HepG2 (cell line): ENCODE data around the gene IDUA. TPM values are rescaled to one million over a fixed set of nuclear protein-coding genes. Genes with fewer than 3 reads are reported as not detected.

Source experiments
- ARID2 ChIP-seq: sonication (generic); formaldehyde crosslinking; IDR thresholded peaks from 2 replicates; pipeline ENCODE4 v1.8.1; 2022; ENCODE audit warnings: mild to moderate bottlenecking, missing genetic modification reagents, borderline replicate concordance
- ARID5B ChIP-seq: IDR thresholded peaks from 2 replicates; pipeline ENCODE4 v1.4.0; 2020; ENCODE audit warnings: mild to moderate bottlenecking, missing genetic modification reagents
- BHLHE40 ChIP-seq: IDR thresholded peaks from 2 replicates; pipeline ENCODE4 v1.6.1; 2011; ENCODE audit warnings: low read length, improper control_type of control experiment
- HNRNPH1 ChIP-seq: fragments of 200-400 bp; formaldehyde crosslinking; optimal IDR thresholded peaks from 2 replicates; pipeline ENCODE3; 2017; ENCODE audit warnings: mild to moderate bottlenecking, low read depth, low read length
- MXD4 ChIP-seq: IDR thresholded peaks from 2 replicates; pipeline ENCODE4 v1.6.1; 2016; ENCODE audit warnings: mild to moderate bottlenecking, missing biosample characterization, missing genetic modification reagents
- NFRKB ChIP-seq: fragments of 450-650 bp; IDR thresholded peaks from 2 replicates; pipeline ENCODE4 v1.6.1; 2017
- REL ChIP-seq: sonication (generic); formaldehyde crosslinking; conservative IDR thresholded peaks from 2 replicates; pipeline ENCODE4 v1.8.0; 2022; ENCODE audit warnings: mild to moderate bottlenecking, missing genetic modification reagents, moderate library complexity
- SKI ChIP-seq: fragments of 450-650 bp; IDR thresholded peaks from one replicate; pipeline ENCODE4 v1.6.1; 2018; ENCODE audit warnings: mild to moderate bottlenecking; ENCODE audit not compliant: partially characterized antibody
- TCF7 ChIP-seq: sonication (generic); IDR thresholded peaks from 2 replicates; pipeline ENCODE4 v1.6.1; 2016; ENCODE audit warnings: antibody characterized with exemption, low read depth
- THAP7 ChIP-seq: sonication (generic); formaldehyde crosslinking; IDR thresholded peaks from 2 replicates; pipeline ENCODE4 v1.8.1; 2023; ENCODE audit warnings: mild to moderate bottlenecking, missing genetic modification reagents
- TOPORS ChIP-seq: sonication (generic); formaldehyde crosslinking; IDR thresholded peaks from 2 replicates; pipeline ENCODE4 v1.8.0; 2023; ENCODE audit warnings: mild to moderate bottlenecking, missing genetic modification reagents
- ZFYVE20 ChIP-seq: sonication (generic); formaldehyde crosslinking; IDR thresholded peaks from 2 replicates; pipeline ENCODE4 v1.8.0; 2023; ENCODE audit warnings: low read depth, mild to moderate bottlenecking, moderate library complexity, missing genetic modification reagents, borderline replicate concordance
- ZNF121 ChIP-seq: sonication (generic); formaldehyde crosslinking; IDR thresholded peaks from 2 replicates; pipeline ENCODE4 v1.5.0; 2020; ENCODE audit warnings: mild to moderate bottlenecking, missing genetic modification reagents
- ZNF143 ChIP-seq: sonication (generic); formaldehyde crosslinking; IDR thresholded peaks from 2 replicates; pipeline ENCODE4 v1.4.0; 2020; ENCODE audit warnings: missing genetic modification reagents
- ZNF224 ChIP-seq: sonication (generic); formaldehyde crosslinking; IDR thresholded peaks from 2 replicates; pipeline ENCODE4 v1.5.0; 2020; ENCODE audit warnings: mild to moderate bottlenecking, missing genetic modification reagents
- ZNF317 ChIP-seq: sonication (generic); formaldehyde crosslinking; IDR thresholded peaks from 2 replicates; pipeline ENCODE4 v1.5.0; 2020; ENCODE audit warnings: mild to moderate bottlenecking, missing genetic modification reagents
- ZNF430 ChIP-seq: sonication (generic); formaldehyde crosslinking; IDR thresholded peaks from 2 replicates; pipeline ENCODE4 v1.9.0; 2021; ENCODE audit warnings: mild to moderate bottlenecking, missing genetic modification reagents
- ZNF530 ChIP-seq: sonication (generic); formaldehyde crosslinking; IDR thresholded peaks from 2 replicates; pipeline ENCODE4 v1.5.0; 2020; ENCODE audit warnings: low read depth, mild to moderate bottlenecking, missing genetic modification reagents
- ZNF703 ChIP-seq: sonication (generic); formaldehyde crosslinking; IDR thresholded peaks from 2 replicates; pipeline ENCODE4 v1.5.1; 2020; ENCODE audit warnings: missing genetic modification reagents, mild to moderate bottlenecking, moderate library complexity, borderline replicate concordance
- ZNF792 ChIP-seq: IDR thresholded peaks from 2 replicates; pipeline ENCODE4 v1.6.1; 2016
- ZNF878 ChIP-seq: sonication (generic); formaldehyde crosslinking; IDR thresholded peaks from 2 replicates; pipeline ENCODE4 v1.8.1; 2023; ENCODE audit warnings: mild to moderate bottlenecking, missing genetic modification reagents, moderate library complexity
- ZSCAN30 ChIP-seq: sonication (generic); formaldehyde crosslinking; IDR thresholded peaks from 2 replicates; pipeline ENCODE4 v1.5.0; 2020; ENCODE audit warnings: mild to moderate bottlenecking, missing genetic modification reagents
- polyA plus RNA-seq, 8 experiments: library from polyadenylated mRNA; depleted of rRNA in 3 of 8; stranded (reverse) in 7 of 8; unstranded in 1 of 8; fragments of >200 nt; fragmentation: Illumina TruSeq in 4 of 8; extraction: Trizol in 4 of 8; gene quantifications; 2 replicates each; pipeline versions ENCODE4 v1.2.1 to v1.2.3, GENCODE V29; 2011 to 2016; ENCODE audit warnings: low read depth in 4 of 8, missing spikeins in 1 of 8, mixed read lengths in 1 of 8; ENCODE audit not compliant: insufficient read depth in 1 of 8
- total RNA-seq, 5 experiments: library from RNA; depleted of rRNA; stranded (reverse); fragments of >200 nt; fragmentation: Illumina TruSeq; extraction: Trizol; gene quantifications; 2 replicates each; pipeline ENCODE4 v1.2.3, GENCODE V29; 2016; ENCODE audit warnings: low read depth in 1 of 5
- TF ChIP-seq, protein P1 (sequence below): sonication (generic); formaldehyde crosslinking; IDR thresholded peaks from 2 replicates; pipeline ENCODE4 v1.4.0; 2020; ENCODE audit warnings: missing genetic modification reagents, borderline replicate concordance

Gene IDUA
- total and polyA plus RNA-seq, 2 of the 13 experiments (the other 11 are each of a cell fraction or from before 2014, with no cell fraction given): 0.77 to 1.0 TPM

- TF ChIP-seq THAP7 (CRISPR knock-in tag) (peak; percentile 49; the same call in 1 of the 2 replicates), MXD4 (CRISPR knock-in tag) (0 out of 2 replicates have a peak, but pooled peaks have one; percentile 40), ZNF143 (no peak), ZNF792 (no peak), ZSCAN30 (CRISPR knock-in tag) (no peak), ZFYVE20 (CRISPR knock-in tag) (no peak), ARID5B (CRISPR knock-in tag) (no peak; the same call in 1 of the 2 replicates), NFRKB (no peak), ZNF530 (no peak), TOPORS (CRISPR knock-in tag) (peak; percentile 78; the same call in 1 of the 2 replicates), BHLHE40 (no peak), SKI (no peak), ZNF430 (peak; percentile 37; the same call in 1 of the 2 replicates), ZNF224 (no peak; the same call in 1 of the 2 replicates), ZNF703 (CRISPR knock-in tag) (no peak; the same call in 1 of the 2 replicates), ZNF878 (CRISPR knock-in tag) (no peak), REL (CRISPR knock-in tag) (peak; percentile 33; the same call in 1 of the 2 replicates), HNRNPH1 (no peak), ZNF121 (CRISPR knock-in tag) (peak; percentile 76), TCF7 (no peak), ZNF317 (CRISPR knock-in tag) (no peak), ARID2 (CRISPR knock-in tag) (no peak)
- TF ChIP-seq, protein P1, sequence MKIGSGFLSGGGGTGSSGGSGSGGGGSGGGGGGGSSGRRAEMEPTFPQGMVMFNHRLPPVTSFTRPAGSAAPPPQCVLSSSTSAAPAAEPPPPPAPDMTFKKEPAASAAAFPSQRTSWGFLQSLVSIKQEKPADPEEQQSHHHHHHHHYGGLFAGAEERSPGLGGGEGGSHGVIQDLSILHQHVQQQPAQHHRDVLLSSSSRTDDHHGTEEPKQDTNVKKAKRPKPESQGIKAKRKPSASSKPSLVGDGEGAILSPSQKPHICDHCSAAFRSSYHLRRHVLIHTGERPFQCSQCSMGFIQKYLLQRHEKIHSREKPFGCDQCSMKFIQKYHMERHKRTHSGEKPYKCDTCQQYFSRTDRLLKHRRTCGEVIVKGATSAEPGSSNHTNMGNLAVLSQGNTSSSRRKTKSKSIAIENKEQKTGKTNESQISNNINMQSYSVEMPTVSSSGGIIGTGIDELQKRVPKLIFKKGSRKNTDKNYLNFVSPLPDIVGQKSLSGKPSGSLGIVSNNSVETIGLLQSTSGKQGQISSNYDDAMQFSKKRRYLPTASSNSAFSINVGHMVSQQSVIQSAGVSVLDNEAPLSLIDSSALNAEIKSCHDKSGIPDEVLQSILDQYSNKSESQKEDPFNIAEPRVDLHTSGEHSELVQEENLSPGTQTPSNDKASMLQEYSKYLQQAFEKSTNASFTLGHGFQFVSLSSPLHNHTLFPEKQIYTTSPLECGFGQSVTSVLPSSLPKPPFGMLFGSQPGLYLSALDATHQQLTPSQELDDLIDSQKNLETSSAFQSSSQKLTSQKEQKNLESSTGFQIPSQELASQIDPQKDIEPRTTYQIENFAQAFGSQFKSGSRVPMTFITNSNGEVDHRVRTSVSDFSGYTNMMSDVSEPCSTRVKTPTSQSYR (CRISPR knock-in tag): no peak
Measured at GRCh38 chr4:986879-987623, at the start of gene IDUA (continued).
